GM12801 (cell line): ENCODE measurements around the gene RNF2.

Experiments used
- TF ChIP-seq, protein P1 (sequence below): IDR thresholded peaks from one replicate; pipeline ENCODE4 v1.5.1; 2011; ENCODE audit warnings: control low read depth; ENCODE audit not compliant: insufficient read length; ENCODE audit errors: extremely low read depth

RNF2 gene

DNA sequence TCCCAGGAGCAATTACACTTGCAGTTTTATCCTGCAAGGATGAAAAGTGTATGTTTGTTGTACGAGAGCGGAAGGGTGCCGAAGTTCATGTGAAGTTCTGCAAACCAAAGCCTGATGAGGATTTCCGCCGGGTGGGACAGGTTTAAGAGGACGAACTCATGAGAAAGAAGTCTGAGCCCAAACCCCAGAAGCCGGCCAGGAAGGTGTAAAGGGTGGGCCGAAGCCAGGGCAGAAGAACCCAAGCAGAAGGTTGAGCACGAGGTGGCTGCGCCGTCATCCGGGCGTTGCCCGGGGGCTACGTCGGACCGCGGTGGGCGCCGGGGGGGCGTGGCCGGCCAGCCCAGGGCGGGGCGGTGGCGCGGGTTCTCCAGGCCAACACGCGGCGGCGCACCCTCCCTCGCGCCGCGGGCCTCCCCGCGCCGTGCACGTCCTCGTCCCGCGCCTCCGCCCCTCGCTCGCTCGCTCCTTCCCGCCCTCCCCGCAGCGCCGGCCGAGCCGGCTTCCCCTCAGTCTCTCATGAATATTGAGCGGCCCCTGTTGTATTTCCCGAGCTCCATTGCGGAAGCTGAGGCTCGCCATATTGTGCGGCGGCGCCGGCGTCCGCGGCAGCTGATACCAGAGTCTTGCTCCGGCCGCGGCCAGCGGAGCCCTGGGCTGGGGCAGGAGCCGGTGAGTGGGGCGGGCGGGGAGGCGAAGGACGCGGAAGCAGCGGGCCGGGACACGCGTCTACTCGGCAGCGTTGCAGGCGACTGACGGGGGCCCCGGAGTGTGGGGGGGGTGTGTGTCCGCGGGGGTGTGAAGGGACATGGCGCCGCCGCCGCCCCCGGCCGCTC lies at the start of gene RNF2:
Gene RNF2 (plus strand): TSS at position 578 of the 833 bp plus-strand sequence. CDS start 41,996 bp downstream, outside the sequence.
- TF ChIP-seq, protein P1, sequence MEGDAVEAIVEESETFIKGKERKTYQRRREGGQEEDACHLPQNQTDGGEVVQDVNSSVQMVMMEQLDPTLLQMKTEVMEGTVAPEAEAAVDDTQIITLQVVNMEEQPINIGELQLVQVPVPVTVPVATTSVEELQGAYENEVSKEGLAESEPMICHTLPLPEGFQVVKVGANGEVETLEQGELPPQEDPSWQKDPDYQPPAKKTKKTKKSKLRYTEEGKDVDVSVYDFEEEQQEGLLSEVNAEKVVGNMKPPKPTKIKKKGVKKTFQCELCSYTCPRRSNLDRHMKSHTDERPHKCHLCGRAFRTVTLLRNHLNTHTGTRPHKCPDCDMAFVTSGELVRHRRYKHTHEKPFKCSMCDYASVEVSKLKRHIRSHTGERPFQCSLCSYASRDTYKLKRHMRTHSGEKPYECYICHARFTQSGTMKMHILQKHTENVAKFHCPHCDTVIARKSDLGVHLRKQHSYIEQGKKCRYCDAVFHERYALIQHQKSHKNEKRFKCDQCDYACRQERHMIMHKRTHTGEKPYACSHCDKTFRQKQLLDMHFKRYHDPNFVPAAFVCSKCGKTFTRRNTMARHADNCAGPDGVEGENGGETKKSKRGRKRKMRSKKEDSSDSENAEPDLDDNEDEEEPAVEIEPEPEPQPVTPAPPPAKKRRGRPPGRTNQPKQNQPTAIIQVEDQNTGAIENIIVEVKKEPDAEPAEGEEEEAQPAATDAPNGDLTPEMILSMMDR, result no peak

DNA sequence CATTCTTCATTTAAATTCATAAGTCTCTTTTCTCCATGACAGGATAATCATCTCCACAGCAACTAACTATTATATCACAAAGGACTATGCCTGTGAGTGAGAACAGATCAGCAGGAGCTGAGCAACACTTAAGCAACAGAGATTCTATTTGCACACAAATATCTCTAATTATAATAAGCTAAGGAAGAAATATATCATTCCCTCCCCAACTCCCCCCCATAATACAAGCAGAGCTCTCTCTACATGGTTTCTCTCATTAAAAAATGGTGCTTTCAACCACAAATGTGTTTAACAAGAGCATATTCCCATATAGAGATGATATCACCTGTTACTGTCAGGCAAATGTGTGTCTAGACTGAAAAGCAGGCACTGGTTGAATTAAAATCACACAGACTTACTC lies 36.5 kb upstream of the RNF2 start:
- TF ChIP-seq, protein P1, result no peak

DNA sequence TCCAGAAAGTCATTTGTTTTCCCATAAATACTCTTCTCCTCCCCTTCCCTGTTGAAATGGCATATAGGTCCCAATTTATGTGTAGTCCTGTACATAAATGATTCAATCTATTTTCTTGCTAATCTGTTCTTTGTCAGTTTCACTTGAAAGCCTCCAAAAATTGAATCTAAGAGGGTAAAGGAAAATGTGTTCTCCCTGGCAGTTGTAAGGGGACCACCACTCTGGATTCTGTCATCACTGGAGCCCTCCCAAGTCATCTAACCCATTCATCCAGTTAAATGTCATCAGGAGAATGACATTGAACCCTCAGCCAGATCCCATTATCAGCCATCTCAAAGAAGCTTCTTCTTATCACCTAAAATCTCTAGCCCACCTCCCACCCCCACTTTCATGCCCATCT lies 35.0 kb upstream of the RNF2 start:
- TF ChIP-seq, protein P1, result no peak

DNA sequence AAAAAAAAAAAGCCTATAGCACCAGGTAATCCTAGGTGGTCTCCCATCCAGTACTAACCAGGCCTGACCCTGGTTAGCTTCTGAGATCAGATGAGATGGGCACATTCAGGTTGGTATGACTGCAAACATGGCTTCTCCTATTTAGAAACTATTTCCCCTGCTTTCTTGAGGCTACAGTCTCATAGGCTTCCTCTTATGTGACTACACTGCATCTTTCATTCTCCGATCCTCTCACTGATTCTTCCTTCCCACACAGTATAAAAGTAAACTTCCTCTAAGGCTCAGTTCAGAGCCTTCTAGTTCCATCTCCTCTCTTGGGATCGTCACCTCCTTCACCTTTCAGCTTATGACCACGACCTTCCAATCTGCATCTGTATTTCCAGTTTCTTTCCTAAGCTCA lies 30.4 kb upstream of the RNF2 start:
- TF ChIP-seq, protein P1, result no peak

DNA sequence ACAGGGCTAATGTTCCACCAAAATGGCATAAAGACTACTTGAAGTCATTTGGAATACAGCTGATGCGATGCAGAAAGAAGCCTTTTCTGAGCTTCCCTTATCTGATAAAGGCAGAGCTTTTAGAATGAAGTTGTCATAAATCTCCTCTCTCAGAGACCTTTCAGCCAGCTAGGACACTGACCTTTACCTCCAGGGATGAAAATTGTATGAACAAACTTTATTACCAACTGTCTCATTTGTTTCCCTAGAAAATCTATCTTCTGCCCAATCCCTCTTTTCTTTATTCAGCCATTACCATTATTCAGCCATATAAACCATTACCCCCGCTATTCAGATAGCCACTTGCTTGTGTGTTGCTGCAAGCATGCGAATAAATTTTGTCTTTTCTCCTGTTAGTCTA lies 29.7 kb upstream of the RNF2 start:
- TF ChIP-seq, protein P1, result no peak

DNA sequence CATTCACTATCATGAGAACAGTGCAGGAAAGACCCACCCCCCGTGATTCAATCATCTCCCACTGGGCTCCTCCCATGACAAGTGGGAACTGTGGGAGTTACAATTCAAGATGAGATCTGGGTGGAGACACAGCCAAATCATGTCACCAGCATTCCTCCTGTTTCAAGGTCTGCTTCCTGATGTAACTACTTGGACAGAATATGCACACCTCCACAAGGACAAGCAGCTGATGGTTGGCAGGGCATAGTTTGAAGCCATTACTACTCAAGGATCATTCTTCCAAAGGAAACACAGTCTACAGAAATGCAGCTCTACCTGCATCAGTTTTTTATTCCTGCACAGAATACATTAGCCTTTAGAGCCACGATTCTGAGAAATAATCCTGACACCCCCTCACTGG lies 28.5 kb upstream of the RNF2 start:
- TF ChIP-seq, protein P1, result no peak

DNA sequence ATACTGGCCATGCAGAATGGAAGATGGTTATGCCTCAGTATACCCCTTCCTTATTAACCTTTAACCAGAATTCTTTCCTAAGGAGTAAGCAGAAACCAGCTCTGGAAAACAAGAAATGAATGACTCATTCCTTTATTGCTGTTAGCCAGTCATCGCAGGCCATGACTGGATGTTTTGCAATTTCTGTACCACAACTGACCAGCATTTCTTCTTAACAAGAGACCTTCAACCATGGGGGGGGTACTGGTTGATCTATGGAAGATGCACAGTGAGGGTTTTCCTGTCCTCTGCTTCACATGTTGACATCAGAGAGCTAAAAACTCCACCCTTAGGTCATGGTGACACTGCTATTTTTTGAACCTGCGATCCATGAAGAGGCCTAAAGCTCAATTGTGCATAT lies 28.0 kb upstream of the RNF2 start:
- TF ChIP-seq, protein P1, result no peak
